Stimulated activated CD4-positive, alpha-beta T cell treated with anti-CD3 and anti-CD28 coated beads, TNF-alpha, amount 100 ng/mL, for 4 hours (primary cell): ENCODE data around the gene RBPMS2.
"Not testable (repeated sequence)": the region's sequence is repeated elsewhere in the genome, so short reads cannot be mapped to it uniquely, and the experiment has no call there.

Experiments
- DNase-seq, 3 experiments: peaks; one replicate each; pipeline ENCODE4 v3.0.0-alpha.2; 2020; ENCODE audit warnings: low read depth in 3 of 3

The RBPMS2 gene

GRCh38 chr15:64775551-64776401 is at the start of gene RBPMS2:
Gene RBPMS2 (minus strand): TSS chr15:64775589. CDS start chr15:64775319, 270 bp downstream.
- no peak for DNase-seq

DNA sequence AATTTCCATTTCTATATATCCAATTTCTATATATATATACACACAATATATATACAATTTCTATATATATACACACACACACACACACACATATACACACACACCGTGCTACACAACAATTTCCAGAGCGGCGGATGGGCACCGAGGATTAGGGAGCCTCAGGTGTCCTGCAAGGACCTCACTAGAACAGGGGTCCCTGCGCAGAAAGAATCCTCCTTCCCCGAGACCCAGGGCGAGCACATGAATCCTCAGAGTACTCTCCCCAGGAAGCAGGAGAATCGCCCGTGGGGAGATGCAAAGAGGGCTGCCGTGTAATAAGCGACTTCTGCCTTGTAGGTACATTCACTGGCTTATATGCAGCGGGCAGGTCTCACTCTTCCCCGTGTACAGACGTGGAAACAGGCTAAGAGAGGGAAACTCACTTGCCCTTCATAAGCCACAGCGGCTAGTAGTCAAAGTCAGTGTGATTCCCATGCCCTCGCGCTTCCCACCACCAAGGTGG is 49.6 kb upstream of the RBPMS2 start:
- no peak for DNase-seq

DNA sequence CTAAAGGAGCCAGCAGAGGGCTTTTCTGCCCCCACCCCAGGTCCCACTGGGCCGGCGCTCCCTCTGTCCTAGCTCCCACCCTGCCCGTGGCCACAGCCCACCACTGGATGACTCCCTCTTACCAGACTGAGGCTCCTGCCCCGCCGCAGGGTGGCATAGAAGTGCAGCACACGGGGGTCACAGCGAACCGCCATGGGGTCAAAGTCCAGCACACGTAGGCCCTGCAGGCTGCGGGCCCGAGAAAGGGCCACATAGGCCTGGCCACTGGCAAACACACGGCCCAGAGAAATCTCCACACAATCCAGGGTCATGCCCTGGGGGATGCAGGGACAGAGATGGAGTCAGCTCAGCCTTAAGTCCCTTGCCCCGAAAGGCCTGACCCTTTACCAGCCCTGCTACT is 41.1 kb upstream of the RBPMS2 start:
- DNase-seq: no peak

DNA sequence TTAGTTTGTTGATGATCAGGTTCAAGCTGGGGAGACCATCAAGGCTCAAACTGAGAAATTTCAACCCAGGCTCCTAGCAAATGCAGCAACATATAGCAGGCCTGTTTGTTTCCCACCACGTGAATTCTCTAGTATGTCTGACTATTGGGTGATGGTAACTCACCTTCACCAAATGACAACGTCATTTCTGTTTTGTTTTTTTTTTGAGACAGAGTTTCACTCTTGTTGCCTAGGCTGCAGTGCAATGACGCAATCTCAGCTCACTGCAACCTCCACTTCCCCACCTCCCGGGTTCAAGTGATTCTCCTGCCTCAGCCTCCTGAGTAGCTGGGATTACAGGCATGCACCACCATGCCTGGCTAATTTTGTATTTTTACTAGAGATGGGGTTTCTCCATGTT is 39.6 kb upstream of the RBPMS2 start:
- DNase-seq: not testable (repeated sequence)

GRCh38 chr15:64814283-64814682 is 38.9 kb upstream of the RBPMS2 start:
- not testable (repeated sequence) for DNase-seq

DNA sequence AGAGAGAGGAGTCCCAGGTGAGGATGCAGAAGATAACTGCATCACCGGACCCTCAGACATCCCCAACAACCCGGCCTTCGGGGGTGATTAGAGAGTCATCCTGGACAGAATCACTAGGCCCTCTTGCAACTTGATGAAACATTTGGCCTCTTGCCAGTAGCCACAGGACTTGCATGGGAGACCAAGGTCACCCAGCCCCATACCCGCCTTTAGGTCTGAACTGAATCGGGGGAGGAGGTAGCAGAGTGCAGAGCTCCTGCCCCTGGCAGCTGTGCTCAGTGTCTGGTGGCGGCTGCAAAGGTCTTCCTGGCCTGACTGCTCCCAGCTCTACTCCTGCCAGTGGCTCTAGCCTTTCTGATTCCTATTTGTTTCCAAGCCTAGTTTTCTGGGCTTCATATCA is 37.7 kb upstream of the RBPMS2 start:
- DNase-seq: no peak

- no peak for DNase-seq
Measured at GRCh38 chr15:64810497-64811326, 35.3 kb upstream of the RBPMS2 start.

DNA sequence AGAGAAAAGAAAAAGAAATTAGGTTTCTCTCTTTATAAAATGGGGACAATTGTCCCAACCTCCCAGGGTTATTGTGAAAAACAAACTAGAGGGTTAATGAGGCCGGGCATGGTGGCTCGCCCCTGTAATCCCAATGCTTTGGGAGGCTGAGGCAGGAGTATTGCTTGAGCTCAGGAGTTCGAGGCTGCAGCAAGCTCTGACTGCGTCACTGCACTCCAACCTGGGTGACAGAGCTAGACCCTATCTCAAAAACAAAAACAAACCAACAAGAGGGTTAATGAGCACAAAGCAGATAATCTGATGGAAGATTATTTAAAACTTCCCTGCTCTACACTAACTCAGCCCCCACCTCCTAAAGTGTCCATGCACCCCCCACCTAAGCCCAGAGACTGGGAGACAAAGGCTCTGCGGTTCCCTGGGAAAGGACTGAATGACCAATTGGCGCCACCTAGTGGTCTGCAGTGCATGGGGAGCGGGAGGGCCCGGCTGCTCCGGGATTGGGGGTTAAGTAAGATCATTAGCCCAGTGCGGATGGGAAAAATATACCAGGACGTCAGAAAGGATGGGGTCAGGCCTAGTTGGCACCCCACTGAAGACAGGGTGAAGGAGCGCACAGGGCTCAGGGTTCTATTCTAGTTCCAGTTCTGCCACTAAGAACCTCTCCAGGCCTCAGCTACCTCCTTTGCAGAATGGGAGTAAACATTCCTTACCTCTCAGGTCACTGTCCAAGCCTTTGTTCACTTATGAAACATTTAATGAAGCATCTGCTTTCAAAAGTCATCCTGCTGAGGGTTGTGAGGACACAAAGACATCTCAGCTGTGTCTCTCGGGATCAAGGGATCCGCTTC is 34.5 kb upstream of the RBPMS2 start:
- DNase-seq: peak; percentile 41 to 46 (median 43)

DNA sequence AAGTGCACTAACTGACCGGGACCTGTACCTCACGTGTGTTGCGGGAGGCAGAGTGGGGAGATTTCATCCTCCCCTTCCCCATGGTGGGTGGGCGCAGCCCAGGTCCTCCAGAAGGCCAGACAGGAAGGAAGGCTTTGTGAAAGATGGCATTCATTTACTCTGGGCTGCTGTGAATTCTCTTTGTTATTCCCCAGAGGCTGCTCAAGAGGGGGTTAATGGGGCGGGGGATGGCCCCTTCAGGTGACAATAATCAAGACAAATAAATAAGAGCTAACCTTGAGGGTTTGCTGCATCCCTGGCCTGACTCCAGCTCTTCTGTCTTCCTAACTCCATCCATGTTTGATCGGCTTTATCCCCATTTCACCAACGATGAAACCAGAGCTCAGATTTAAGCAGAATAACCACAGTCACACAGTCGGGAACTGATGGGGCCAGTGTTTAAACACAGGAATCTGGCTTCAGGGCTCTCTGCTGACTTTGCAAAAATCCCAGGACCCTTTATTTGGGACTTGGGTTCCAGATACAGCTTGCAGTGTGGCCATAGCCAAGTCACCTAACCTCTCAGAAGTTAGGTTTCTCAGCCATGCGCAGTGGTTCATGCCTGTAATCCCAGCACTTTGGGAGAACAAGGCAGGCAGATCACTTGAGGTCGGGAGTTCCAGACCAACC is 33.5 kb upstream of the RBPMS2 start:
- no peak for DNase-seq

DNA sequence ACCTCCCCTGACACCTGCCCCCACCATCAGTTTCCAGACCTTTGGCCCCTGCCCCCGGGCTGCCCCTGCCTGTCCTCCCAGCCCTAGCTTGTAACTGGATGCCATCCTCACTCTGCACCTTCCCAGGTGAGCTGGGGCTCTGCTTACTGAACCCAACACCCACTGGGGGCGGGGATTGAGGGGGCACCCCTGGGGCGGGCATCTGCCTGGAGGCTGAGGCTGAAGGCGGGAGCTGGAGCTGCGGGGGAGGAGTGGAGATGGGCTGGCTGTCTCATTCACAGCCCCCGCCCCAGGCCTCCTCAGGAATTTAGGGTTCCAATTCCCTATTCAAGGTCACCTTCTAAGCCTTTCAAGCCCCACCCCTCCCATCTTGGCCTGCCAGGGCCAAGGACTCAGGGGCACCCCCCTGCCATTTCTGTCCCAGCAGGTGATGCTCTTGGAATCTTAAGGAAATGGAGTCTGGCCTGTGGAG is 32.4 kb upstream of the RBPMS2 start:
- DNase-seq: no peak

DNA sequence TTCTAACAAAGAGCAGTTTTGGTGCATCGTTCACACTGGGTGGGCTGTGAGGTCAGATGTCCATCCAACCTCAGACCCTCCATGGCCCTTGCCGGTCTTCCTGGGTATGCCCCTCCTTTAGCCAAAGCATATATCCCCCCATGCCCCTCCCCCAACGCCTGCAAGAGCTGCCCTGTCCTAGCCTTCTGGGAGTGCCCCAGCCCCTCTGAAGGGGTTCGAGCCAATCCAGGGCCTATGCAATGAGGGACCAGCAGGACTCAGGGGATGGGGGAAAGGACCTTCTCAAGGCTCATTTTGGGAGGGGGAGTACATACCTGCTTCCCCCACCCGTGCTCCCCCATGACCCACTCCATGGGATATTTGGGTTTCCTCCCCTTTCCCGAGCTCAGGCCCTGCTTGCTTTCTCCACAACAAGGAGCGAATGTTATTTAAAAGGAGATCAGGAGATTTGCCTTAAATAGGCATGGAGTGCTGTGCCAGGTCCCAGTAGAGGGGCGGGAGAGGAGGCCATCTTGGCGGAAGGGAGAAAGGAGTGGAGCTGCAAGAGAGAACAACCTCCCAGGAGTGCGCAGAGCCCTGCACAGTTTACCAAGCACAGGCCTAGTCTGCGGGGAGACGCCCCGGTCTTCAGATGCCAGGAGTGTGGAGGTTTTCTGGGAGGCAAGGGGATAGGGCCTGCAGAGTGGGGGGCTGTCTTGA is 31.8 kb upstream of the RBPMS2 start:
- DNase-seq: no peak

DNA sequence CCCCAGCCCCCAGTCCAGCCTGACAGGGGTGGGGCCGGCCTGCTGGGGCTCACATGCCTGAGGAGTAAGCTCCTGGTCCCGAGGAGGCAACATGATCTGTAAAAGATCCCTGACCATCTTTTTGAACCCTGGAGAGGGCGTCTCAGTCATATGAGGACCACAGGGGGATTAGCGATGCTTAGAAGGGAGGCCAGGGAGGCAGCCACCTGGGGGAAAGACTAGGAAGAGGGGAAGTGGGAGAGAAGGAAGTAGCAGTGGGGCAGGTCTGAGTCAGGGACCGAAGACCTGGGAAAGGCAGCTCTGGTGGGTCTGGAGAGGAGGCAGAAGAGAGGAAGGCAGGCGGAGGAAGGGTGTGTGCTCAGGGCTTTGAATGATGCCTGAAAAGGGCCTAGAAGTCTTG is 31.1 kb upstream of the RBPMS2 start:
- DNase-seq: no peak

- DNase-seq: no peak
Measured at GRCh38 chr15:64804619-64805018, 29.2 kb upstream of the RBPMS2 start.

DNA sequence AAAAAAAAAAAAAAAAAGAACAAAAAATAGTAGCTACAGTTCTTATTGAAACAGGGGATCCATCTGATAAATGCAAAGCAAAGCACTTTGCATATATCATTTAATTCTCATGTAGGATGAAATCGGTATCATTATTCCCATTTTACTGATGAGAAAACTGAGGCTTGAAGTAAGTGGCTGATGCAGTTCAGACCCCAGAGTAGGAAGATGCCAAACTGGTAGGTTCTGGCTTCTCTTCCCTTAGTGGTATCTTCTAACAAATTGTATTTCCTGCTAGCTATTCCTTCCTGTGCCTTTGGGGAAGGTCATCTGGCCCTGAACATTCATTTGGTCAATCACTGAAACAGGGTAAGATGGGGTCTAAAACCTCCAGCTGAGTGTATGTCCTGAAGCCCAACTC is 28.1 kb upstream of the RBPMS2 start:
- DNase-seq: no peak

DNA sequence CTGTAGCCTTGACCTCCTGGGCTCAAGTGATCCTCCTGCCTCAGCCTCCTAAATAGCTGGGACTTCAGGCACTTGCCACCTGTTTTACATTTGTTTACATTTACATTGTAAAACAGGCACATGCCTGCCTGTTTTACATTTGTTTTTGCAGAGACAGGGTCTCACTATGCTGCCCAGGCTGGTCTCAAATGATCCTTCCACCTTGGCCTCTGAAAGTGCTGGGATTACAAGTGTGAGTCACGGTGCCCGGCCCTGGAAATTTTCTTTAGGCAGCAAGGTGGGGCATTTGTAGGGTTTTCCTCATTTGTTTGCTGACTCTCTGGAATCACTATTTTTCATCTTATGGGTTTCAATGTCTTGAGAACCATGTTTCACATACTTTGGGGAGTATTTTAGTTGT is 25.1 kb upstream of the RBPMS2 start:
- DNase-seq: no peak

- not testable (repeated sequence) for DNase-seq
Measured at GRCh38 chr15:64798905-64799304, 23.5 kb upstream of the RBPMS2 start.

GRCh38 chr15:64795921-64796320 is 20.5 kb upstream of the RBPMS2 start:
- DNase-seq: not testable (repeated sequence)

GRCh38 chr15:64795299-64795698 is 19.9 kb upstream of the RBPMS2 start:
- DNase-seq: not testable (repeated sequence)

DNA sequence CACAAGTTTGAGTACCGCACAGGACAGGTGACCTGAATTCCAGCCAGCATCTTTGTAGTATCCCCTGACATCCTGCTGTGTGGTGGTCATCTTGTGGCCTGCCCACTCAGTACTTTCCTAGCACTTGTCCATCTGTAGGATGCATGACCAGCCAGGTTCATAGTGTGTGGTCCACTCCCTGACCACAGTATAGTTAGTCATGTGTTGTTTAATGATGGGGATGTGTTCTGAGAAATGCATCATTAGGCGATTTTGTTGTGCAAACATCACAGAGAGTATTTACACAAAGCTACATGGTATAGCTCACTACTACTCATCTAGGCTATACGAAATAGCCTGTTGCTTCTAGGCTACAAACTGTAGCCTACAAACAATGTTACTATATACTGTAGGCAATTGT is 16.9 kb upstream of the RBPMS2 start:
- no peak for DNase-seq

DNA sequence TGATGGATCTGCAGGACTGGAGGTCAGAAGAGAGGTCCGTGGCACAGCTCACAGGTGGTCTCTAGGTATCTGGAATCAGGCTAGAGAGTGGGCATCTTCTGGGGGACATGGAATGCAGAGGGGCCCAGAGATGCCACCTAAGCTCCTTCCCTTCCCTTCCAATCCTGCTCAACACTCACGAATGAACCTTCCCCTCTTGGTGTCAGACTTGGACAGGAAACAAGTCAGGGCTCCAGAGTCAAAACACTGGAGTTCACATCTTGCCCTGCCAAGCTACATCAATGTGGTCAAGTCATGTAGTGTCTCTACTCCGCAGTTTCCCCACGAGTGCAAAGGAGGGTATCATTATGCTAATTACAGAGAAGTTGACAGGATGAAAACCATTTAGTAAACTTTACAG is 16.0 kb upstream of the RBPMS2 start:
- no peak for DNase-seq
